Stimulated activated CD4-positive, alpha-beta T cell treated with anti-CD3 and anti-CD28 coated beads, TNF-alpha, amount 100 ng/mL, for 1 hour (primary cell): Measurements from ENCODE around the gene ACTR2.
"Not testable (repeated sequence)": the region's sequence is repeated elsewhere in the genome, so short reads cannot be mapped to it uniquely, and the experiment has no call there.

Source experiments
- DNase-seq, 3 donors: peaks; one replicate each; pipeline ENCODE4 v3.0.0-alpha.2; 2020; ENCODE audit warnings: low read depth in 3 of 3, low spot score in 1 of 3

The ACTR2 gene

GRCh38 chr2:65227456-65228262 lies at the start of gene ACTR2:
TSS of gene ACTR2 (plus strand) at chr2:65227831. CDS start at chr2:65227910, 79 bp downstream.
- peak; percentile 83 to 88 (median 85) for DNase-seq

DNA sequence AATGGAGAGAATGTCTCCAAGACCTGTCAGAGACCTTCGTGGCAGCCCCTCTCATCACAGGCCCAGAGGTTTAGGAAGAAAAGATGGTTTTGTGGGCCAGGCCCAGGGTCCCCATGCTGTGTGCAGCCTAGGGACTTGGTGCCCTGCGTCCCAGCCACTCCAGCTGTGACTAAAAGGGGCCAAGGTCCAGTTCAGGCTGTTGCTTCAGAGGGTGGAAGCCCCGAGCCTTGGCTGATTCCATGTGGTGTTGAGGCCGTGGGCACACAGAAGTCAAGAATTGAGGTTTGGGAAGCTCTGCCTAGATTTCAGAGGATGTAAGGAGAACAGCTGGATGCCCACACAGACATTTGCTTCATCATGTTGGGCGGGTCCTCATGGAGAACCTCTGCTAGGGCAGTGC lies 45.1 kb upstream of the ACTR2 start:
- DNase-seq, result no peak

DNA sequence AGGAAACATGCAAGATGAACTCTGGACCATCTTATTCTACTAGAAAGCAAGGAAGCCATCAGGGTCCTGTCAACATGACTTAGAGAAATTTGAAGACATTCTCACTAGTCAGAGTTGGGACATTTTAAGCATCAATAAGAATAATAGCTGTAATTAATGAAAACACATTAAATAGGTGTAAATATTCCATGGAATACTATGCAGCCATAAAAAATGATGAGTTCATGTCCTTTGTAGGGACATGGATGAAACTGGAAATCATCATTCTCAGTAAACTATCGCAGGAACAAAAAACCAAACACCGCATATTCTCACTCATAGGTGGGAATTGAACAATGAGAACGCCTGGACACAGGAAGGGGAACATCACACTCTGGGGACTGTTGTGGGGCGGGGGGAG lies 44.2 kb upstream of the ACTR2 start:
- not testable (repeated sequence) for DNase-seq

- no peak for DNase-seq
These were observed 42.6 kb upstream of the ACTR2 start for GRCh38 chr2:65185012-65185411.

DNA sequence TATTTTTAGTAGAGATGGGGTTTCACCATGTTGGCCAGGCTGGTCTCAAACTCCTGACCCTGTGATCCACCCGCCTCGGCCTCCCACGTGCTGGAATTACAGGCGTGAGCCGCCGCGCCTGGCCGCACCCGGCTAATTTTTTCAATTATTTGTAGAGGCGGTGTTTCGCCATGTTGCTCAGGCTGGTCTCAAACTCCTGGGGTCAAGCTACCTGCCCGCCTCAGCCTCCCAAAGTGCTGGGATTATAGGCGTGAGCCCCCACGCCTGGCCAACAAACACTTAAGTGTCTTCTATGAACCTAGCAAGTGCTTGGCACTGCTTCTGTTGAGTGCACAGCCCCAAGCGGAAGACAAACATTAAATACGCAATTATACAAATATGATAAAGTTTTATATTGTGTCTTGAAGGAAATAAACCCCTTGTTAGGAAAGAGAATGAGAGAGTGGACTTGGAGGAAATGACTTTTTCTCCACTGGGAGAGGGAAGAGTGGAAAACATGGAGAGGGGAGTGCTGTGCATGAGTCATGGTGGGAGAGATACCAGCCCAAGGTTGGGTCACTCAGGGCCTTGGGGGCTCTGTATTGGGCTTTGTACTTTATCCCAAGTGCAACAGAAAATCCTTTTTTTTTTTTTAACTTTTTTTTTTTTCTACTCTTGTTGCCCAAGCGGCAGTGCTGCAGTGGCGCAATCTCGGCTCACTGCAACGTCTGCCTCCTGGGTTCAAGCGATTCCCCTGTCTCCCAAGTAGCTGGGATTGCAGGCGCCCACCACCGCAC lies 41.4 kb upstream of the ACTR2 start:
- no peak for DNase-seq

- DNase-seq, result peak; percentile 10 to 39 (median 33)
These were observed 40.5 kb upstream of the ACTR2 start for GRCh38 chr2:65186872-65187851.

- no peak for DNase-seq
These were observed 34.2 kb upstream of the ACTR2 start for GRCh38 chr2:65193446-65193845.

DNA sequence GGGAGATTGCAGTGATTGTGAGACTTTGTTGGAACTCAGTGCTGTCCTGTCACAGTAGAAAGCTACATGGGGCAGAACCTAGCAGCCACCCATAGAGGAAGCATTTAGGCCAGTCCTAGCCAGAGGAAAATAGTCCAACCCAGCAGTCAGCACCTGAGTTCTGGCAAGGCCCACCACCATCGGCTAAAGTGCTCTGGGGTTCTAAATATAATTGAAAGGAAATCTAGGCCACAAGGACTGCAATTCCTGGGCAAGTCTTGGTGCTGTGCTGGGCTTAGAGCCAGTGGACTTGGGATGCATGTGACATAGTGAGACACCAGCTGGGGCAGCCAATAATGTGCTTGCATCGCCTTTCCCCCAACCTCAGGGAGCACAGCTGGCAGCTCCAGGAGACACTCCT lies 28.9 kb upstream of the ACTR2 start:
- DNase-seq, result no peak

DNA sequence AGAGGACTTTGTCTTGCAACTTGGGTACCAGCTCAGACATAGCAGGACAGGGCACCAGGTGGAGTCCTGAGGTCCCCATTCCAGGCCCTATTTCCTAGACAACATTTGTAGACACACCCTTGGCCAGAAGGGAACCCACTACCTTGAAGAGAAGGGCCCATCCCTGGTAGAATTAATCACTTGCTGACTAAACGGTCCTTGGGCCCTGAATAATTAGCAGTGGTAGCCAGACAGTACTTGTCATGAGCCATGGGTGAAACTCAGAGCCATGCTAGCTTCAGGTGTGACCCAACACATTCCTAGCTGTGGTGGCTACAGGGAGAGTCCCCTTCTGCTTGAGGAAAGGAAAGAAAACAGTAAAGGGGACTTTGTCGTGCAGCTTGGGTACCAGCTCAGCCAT lies 28.5 kb upstream of the ACTR2 start:
- no peak for DNase-seq

GRCh38 chr2:65199891-65200290 lies 27.7 kb upstream of the ACTR2 start:
- no peak for DNase-seq

GRCh38 chr2:65204461-65205210 lies 23.0 kb upstream of the ACTR2 start:
- no peak for DNase-seq

- DNase-seq, result no peak
These were observed 15.5 kb upstream of the ACTR2 start for GRCh38 chr2:65212115-65212514.

DNA sequence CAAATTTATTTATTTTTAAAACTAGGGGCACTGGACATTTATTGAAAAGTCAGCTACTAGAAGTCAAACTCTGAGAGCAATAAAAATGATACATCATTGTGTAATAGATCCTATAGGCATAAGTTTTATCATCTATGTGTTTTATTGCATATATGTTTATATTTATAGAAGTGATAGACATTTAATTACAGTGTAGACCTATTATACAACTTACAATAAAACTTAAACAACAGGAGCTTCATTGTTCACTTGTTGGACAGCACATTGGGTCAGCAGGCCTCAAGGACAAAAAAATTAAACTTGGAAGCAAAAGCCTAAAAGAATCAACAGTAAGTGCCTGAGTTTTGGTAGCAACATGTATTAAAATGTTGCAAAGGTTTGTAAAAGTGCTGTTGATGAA lies 15.0 kb upstream of the ACTR2 start:
- no peak for DNase-seq

DNA sequence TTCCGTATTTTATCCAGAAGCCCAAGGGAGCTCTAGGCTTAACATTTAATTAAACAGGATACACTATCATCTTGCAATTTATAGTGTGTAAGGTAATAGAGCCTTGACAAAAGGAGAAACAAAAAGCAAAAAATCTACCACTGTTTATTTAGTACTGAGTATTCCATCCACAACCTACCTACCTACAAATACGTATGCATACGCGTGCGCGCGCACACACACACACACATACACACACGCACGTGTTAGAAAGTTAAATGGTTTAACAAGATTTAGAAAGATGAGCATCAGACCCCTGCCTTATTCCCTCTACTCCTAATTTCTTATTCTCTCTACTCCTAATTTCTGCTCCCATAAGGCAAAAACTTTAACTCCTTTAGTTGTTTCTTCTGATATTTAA lies 14.6 kb upstream of the ACTR2 start:
- DNase-seq, result no peak

GRCh38 chr2:65214361-65214760 lies 13.3 kb upstream of the ACTR2 start:
- no peak for DNase-seq

DNA sequence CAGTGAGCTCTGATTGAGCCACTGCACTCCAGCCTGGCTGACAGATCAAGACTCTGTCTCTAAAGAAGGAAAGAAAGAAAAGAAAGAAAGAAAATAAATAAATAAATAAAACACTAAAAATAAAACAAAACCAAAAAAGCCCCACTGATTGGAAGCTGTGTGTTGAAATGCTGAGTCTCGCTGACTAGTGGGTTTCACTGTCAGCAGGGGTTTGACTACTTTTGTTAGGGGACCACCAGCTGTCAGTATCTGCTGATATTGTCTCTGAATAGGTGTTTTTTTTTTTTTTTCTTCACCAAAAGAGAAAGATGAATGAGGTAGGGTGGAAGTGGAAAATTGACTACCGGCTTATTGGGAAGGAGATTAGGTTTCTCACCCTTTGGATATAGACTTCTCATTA lies 12.8 kb upstream of the ACTR2 start:
- DNase-seq, result no peak

DNA sequence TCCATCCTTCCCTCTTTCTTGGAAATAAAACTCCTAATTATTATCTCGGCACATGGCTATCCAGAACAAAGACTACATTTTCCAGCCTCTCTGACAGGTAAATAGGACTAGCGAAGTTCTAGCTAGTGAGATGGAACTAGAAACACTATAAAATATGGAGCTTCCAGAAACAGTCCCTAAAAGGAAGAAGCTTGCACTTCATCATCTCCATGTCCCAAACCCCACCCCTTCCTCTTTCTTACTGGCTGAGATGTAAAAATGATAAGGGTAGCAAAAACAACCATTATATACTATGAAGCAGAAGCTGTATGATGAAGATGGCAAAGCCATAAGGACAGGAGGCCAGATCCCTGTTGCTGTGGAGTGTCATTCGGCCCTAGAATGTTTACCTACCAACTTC lies 11.7 kb upstream of the ACTR2 start:
- DNase-seq, result no peak

GRCh38 chr2:65220432-65221131 lies 7.0 kb upstream of the ACTR2 start:
- no peak for DNase-seq

DNA sequence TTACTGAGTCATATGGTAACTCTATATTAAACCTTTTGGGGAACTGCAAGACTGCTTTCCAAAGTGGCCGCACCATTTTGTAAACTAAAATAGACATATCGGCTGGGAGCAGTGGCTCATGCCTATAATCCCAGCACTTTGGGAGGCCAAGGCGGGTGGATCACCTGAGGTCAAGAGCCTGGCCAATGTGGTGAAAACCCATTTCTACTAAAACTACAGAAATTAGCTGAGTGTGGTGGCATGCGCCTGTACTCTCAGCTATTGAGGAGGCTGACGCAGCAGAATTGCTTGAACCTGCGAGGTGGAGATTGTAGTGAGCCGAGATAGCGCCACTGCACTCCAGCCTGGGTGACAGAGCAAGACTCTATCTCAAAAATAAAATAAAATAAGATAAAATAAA lies 6.4 kb upstream of the ACTR2 start:
- DNase-seq, result not testable (repeated sequence)

DNA sequence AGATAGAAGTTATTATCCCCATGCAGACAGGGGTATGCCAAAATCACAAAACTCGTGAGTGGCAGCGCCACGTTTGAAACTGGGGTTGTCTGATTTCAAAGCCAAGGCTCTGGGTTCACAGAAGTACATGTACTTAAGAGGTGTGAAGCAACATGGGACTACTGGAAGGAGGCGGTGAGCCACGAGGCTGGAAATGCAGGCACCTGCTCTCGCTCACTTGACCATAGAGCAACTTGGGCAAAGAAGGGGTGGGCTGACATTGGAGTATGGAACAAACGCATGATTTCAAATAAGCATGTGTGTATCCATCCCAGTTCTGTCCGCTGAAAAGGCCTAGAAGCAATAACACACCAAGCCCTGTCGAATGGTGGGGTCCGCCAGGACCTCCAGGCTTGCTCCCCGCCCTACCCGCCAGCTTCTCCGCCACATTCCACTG lies 593 bp upstream of the ACTR2 start:
- no peak for DNase-seq
